GM18868 (cell line): ENCODE measurements around the gene COX4I2.
A peak's percentile ranks its signal among the peaks of the same experiment; 100 is the strongest.

Experiments
- ATAC-seq: cut with Tn5 transposase; IDR thresholded peaks from one replicate; pipeline ENCODE4 v1.9.1; 2021; ENCODE audit warnings: mild to moderate bottlenecking, moderate library complexity; ENCODE audit not compliant: unreplicated experiment

The COX4I2 gene

GRCh38 chr20:31691646-31692275 lies 54.0 kb downstream of the COX4I2 start:
- peak; percentile 64 for ATAC-seq

GRCh38 chr20:31693402-31693801 lies 55.7 kb downstream of the COX4I2 start:
- no peak for ATAC-seq

GRCh38 chr20:31693987-31694661 lies 56.4 kb downstream of the COX4I2 start:
- ATAC-seq: no peak
